GM18907 (cell line): ENCODE data around the gene TM7SF2.
"Not testable (repeated sequence)": the region's sequence is repeated elsewhere in the genome, so short reads cannot be mapped to it uniquely, and the experiment has no call there.

Source experiments
- ATAC-seq: cut with Tn5 transposase; IDR thresholded peaks from one replicate; pipeline ENCODE4 v1.9.1; 2021; ENCODE audit warnings: mild to moderate bottlenecking, moderate library complexity; ENCODE audit not compliant: unreplicated experiment

Gene TM7SF2

GRCh38 chr11:65114538-65115171 lies 3.0 kb downstream of the TM7SF2 start:
- no peak for ATAC-seq

- no peak for ATAC-seq
Measured at GRCh38 chr11:65115361-65116082, 3.9 kb downstream of the TM7SF2 start.

- peak; percentile 8 for ATAC-seq
Measured at GRCh38 chr11:65116370-65117205, 4.9 kb downstream of the TM7SF2 start.

- ATAC-seq: peak; percentile 59
Measured at GRCh38 chr11:65117206-65118096, 5.8 kb downstream of the TM7SF2 start, which contains the start of gene ZNHIT2. Gene ZNHIT2 (minus strand): TSS chr11:65117701. CDS start chr11:65117653, 48 bp downstream.

- no peak for ATAC-seq
Measured at GRCh38 chr11:65118097-65118837, 6.6 kb downstream of the TM7SF2 start.

- not testable (repeated sequence) for ATAC-seq
Measured at GRCh38 chr11:65118891-65119669, 7.4 kb downstream of the TM7SF2 start.

- ATAC-seq: no peak
Measured at GRCh38 chr11:65119670-65119995, 8.0 kb downstream of the TM7SF2 start.

- ATAC-seq: no peak
Measured at GRCh38 chr11:65120831-65121230, 9.2 kb downstream of the TM7SF2 start.

- ATAC-seq: no peak
Measured at GRCh38 chr11:65121447-65121864, 9.8 kb downstream of the TM7SF2 start.

- peak; percentile 64 for ATAC-seq
Measured at GRCh38 chr11:65121865-65122696, 10.4 kb downstream of the TM7SF2 start, which contains the start of the genes FAU and MRPL49. Gene FAU (minus strand): TSS chr11:65122134. CDS start chr11:65121813, 321 bp downstream. Gene MRPL49 (plus strand): TSS chr11:65122321. CDS start chr11:65122347, 26 bp downstream.

- ATAC-seq: no peak
Measured at GRCh38 chr11:65124480-65125196, 13.0 kb downstream of the TM7SF2 start.

GRCh38 chr11:65125197-65126056 lies 13.8 kb downstream of the TM7SF2 start:
- ATAC-seq: no peak

GRCh38 chr11:65126624-65127274 lies 15.1 kb downstream of the TM7SF2 start:
- no peak for ATAC-seq

GRCh38 chr11:65127473-65128181 lies 16.0 kb downstream of the TM7SF2 start:
- no peak for ATAC-seq
